HCT116 (cell line): ENCODE data around the gene ZC3H12C. TPM values are rescaled to one million over a fixed set of nuclear protein-coding genes. Genes with fewer than 3 reads are reported as not detected.

Source experiments
- CBX3 ChIP-seq: IDR thresholded peaks from 2 replicates; pipeline ENCODE4 v1.6.1; 2012; ENCODE audit warnings: low read depth
- CEBPB ChIP-seq: IDR thresholded peaks from 2 replicates; pipeline ENCODE4 v1.6.1; 2012; ENCODE audit warnings: low read depth
- CTCF ChIP-seq, 3 experiments: fragments of 200-600 bp in 1 of 3; sonication (generic) in 1 of 3; IDR thresholded peaks in 2 of 3; conservative IDR thresholded peaks in 1 of 3; 2 replicates each; pipeline ENCODE4 v1.5.1; 2012 to 2017; ENCODE audit warnings: low read depth in 2 of 3, low read length in 2 of 3, antibody characterized with exemption in 1 of 3, borderline replicate concordance in 1 of 3, control low read depth in 1 of 3, mild to moderate bottlenecking in 1 of 3, mixed read lengths in 1 of 3, mixed run types in 1 of 3, moderate library complexity in 1 of 3; ENCODE audit not compliant: insufficient read depth in 1 of 3
- ELF1 ChIP-seq: IDR thresholded peaks from 2 replicates; pipeline ENCODE4 v1.6.1; 2012; ENCODE audit warnings: low read depth, borderline replicate concordance
- EZH2 ChIP-seq: fragments of 200-600 bp; sonication (generic); IDR thresholded peaks from 2 replicates; pipeline ENCODE4 v1.6.1; 2017; ENCODE audit warnings: antibody characterized with exemption, mixed run types
- EZH2phosphoT487 ChIP-seq: fragments of 200-600 bp; IDR thresholded peaks from 2 replicates; pipeline ENCODE4 v1.6.1; 2018; ENCODE audit warnings: antibody characterized with exemption, borderline replicate concordance
- FOSL1 ChIP-seq: IDR thresholded peaks from 2 replicates; pipeline ENCODE4 v1.6.1; 2012; ENCODE audit warnings: low read depth
- MAX ChIP-seq: IDR thresholded peaks from 2 replicates; pipeline ENCODE4 v1.6.1; 2012
- POLR2AphosphoS5 ChIP-seq: IDR thresholded peaks from 2 replicates; pipeline ENCODE4 v1.6.1; 2011; ENCODE audit warnings: mild to moderate bottlenecking, low read depth, low read length, moderate library complexity
- SIN3A ChIP-seq: IDR thresholded peaks from 2 replicates; pipeline ENCODE4 v1.6.1; 2012; ENCODE audit warnings: low read depth
- SP1 ChIP-seq: IDR thresholded peaks from 2 replicates; pipeline ENCODE4 v1.6.1; 2012; ENCODE audit warnings: low read depth
- YY1 ChIP-seq: IDR thresholded peaks from 2 replicates; pipeline ENCODE4 v1.6.1; 2011; ENCODE audit warnings: low read length, low read depth, moderate library complexity, mild to moderate bottlenecking; ENCODE audit not compliant: insufficient replicate concordance; ENCODE audit errors: extremely low read depth
- total RNA-seq: library from RNA; stranded (reverse); gene quantifications from one replicate; pipeline ENCODE4 v1.2.1, GENCODE V29; 2021; ENCODE audit not compliant: unreplicated experiment
- TF ChIP-seq, protein P1 (sequence below): IDR thresholded peaks from 2 replicates; pipeline ENCODE4 v1.6.1; 2012

ZC3H12C gene
- total RNA-seq, 1 experiment from 2014 or later = 10.2 TPM

DNA sequence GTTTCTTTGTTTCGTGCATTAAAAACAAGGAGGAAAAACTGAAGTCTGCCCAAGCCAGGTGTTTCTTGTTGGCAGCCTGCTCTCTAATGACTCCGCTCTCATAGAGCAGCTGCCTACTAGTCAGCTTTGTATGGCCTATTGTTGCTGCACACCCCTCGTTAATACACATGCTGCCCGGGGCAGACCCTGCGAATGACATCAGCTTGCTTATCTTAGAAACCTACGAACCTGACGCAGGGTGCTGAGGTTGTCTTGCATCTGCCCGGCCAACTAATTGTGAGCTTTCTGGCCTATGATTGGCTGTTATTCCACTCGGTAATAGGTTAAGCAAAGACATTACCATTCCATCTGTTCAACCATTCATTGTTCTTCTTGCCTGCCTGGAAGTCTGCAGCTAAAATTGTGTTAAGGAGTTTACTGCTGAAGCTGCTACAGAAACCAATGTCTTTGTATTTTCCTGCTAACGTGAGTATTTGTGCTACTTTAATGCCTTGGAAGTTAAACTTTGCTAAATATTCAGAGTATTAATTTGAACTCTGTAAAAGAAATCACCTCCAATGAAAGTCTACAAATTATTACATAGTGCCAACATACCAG lies 37.5 kb downstream of the ZC3H12C start (continued):
- TF ChIP-seq CTCF (IDR thresholded peaks at IDR 0.05 in 2 of 3, conservative IDR thresholded peaks at IDR 0.05 in 1 of 3; ENCODE audit: borderline replicate concordance in 1 of 3, insufficient read depth in 1 of 3, low read depth in 2 of 3, low read length in 2 of 3) (no peak), FOSL1 (no peak), EZH2 (no peak), CEBPB (no peak), EZH2phosphoT487 (no peak), SIN3A (no peak), MAX (no peak), SP1 (no peak), YY1 (no peak), CBX3 (no peak), ELF1 (no peak), POLR2AphosphoS5 (no peak)
- TF ChIP-seq, protein P1, sequence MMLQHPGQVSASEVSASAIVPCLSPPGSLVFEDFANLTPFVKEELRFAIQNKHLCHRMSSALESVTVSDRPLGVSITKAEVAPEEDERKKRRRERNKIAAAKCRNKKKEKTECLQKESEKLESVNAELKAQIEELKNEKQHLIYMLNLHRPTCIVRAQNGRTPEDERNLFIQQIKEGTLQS = no peak
